Midbrain (tissue), 1 donor: ENCODE data around the gene OCEL1.

ENCODE experiments used
- DNase-seq: peaks from one replicate; lab custom pipeline; 2025; lab: John Stamatoyannopoulos, UW

Gene OCEL1

DNA sequence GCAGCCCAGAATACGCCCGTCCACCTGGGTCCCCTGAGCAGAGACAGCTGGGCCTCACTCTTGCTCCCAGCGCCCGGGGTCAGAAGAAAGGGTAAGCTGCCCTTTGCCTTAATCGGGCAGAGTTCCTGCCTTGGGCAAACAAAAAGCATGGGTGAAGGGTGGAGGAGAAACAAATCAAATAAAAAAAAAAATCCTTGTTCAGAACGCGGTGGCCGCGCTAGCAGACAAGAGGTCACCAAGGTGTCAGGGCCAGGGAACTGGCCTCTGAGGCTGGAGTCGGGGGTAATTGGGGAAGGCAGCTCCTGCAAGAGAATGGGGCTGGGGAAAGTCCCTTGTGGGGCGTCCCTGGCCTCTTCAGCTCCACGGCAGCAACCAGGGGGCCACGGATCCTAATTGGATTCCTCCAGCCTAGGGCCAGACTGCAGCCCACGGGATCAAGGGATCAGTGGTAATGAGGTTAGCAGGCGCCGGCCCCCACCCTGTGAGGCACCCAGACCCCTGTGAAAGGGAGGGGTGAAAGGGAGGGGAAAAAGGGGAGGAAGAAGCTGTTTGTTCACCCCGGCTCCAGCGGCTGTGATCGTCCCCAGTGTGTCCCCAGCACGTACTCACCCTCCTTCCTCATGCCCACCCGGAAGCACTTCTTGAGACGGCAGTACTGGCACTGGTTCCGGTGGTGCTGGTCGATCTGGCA, 14.2 kb downstream of the OCEL1 start:
- no peak for DNase-seq

DNA sequence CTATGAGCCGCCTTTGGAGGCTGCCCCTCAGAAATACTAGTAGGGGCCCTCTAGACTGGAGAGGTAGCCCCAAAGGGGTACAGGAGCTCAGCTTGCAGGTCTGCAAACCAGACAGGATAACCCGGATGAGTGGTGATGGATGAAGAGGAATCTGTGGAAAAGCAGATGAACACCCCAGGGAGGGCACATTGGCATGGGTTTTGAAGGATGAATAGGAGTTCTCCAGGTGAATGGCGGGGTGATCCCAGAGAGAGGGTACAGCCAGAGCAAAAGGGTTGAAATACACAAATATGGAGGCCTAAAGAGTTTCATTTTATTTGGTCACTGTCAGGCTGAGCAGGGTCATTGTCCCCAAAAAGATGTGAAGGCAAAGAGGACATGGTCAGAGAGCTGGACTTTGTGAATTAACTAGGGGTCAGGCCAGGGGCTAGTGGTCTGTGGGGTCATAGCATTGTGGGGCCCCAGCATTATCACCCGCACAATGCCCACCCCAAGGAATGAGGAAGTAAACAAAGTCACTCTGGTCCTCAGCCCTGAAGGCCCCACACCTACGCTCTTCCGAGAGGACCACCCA, 14.9 kb downstream of the OCEL1 start:
- DNase-seq, result no peak

DNA sequence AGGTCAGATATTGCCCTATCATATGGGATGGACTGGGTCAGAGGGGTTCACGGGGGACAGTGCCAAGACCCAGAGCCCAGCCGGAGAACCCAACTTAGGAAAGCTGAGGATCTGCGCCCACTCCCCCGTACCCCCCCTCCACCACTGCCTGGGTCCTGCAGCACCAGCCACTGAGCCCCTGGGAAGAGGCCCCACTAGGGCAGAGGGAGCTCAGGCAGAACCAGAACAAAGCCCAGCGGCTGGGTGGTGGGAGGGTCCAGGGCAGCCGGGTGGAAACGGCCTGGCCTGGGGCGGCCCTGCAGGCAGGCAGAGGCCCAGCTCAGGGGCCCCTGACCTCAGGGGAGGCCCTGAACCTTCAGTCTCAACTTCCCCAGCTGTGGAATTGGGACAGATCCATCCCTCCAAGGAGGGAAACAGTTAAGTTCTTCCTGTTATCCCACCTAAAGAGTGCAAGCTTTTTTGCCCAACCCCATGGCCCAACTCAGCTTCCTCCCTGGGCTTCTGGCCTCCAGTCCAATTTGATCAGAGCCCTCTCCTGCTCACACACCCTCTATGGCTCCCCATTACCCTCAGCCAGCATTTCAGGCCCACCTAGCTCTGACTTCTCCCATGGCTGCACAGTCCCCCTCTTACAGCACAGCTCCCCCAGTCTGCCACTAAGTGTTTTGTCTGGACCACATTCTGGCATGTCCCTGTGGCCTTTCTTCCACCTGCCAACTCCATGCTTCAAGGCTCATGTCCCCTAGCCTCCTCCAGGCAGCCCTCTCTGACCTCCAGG, 16.6 kb downstream of the OCEL1 start:
- DNase-seq, result no peak

DNA sequence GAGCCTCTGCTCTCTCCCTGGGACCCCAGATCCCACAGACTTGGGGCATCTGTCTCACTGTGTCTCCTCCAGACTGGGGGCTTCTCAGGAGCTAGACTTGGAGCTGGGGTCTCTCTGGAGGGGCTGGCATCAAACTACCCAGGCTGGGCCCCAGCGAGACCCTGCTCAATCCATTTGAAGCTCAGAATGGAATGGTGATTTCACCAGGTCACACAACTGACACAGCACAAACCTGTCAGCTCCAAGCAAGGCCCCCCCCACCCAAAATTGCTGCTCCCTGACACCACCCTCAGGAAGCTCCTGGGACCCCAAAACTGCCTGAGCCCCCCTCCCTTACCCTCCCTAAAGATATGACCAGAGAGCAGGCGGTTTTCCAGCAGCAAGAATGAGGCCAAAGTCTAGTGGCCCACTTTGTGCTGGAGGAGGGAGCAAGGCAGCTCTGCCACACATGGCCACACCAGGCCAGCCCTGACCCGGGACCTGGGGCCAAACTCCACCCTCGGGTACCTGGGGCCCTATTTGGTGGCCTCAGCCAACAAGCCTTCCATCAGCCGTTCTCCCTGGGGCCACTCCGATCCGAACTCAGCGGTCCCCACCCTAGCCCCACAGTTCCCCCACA, 17.3 kb downstream of the OCEL1 start:
- DNase-seq, result no peak

DNA sequence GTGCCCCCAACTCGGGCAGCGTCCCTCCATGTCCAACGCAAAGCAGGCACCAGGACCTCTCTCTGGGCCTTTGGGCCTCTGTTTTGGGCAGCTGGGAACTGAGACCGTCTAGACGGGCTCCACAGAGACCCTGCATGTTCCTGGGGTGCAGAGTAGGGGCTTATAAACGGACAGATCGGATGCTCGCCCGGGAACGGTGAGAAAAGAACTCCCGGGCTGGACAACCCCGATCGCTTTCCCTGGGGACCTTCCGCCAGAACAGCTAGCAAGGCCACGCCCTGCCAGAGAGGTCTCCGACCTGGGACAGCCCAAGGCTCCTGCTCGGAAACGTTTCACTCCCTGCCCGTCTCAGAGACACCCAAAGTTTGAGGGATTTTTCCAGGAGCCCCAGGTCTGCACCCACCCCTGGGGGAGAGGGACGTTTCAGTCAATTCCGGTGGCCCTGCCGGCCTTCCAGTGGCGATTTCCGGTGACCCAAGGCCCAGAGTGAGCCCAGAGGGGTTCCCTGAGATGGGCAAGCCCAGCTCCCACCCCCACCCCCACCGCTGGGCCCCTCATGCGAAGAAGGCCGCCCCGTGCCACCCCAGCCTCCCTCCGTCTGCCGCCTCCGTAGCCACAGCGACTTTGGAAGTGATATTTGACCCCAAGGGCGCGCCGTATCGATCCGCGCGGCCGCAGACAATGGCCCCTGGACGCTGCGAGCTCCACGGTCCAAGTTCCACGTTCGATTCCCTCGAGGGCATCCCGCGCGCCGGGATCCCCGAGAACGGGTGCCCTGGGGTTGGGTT, 18.0 kb downstream of the OCEL1 start:
- no peak for DNase-seq

DNA sequence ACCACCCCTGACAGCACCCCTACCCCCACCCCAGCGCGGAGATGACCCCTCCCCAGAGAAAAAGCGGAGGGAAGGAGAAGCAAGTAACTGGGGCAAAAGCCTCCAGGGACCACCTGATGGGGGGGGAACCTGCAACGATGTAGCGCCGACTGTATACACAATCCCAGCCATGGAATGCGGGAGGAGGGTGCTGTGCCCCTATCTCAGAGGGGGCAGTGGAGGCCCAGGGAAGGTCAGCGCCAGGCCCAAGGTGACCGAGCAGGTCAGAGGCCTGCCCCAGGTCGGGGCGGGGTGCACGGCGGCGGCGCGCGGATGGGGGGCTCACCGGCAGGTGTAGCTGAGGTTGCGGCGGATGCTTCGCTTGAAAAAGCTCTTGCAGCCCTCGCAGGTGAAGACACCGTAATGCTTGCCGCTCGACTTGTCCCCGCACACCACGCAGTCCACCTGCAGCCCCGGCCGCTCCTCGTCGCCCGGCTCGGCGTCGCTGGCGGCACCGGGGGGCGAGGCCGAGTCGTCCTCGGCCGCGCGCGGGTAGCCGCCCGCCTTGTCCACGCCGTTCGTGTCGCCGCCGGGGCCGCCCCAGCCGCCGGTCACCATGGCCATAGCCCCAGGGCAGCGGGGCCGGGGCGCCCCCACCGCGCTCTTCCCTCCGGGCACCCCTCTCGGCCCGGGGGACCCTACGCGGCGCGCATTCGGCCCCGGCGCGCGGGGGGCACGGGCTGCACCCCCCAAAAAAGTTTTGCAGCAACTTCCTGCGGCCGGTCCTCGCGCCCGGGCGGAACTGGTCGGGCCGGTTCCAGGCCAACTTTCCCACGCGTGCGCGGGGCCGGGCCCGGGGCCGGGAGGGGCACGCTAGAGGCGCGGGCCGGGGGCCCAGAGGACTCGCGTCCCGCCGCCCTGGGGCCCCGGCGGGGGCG, 18.9 kb downstream of the OCEL1 start:
- DNase-seq, result no peak

DNA sequence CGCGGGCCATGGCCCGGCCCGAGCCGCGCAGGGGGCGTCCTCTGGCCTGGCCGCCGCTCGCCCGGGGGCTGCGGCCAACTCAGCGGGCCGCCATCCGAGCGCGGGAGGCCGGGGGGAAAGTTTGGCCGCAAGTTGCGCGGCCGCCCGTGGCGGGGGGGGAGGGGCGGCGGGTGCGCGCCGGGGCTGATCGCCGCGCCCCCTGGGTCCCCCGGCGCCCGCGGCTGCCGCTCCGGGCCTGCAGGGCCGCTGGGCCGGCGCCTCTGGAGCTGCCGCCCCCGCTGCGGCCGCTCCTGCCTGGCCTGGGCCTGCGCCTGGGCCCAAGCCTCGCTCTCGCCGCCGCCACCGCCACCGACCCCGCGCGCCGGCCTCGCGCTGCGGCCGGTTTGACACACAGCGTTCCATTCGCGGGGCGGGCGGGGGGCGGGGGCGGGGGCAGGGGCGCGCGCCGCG, 19.5 kb downstream of the OCEL1 start, which contains the start of gene NR2F6:
NR2F6 (minus strand) TSS at position 385 of the 450 bp plus-strand sequence. CDS start 699 bp downstream, outside the sequence.
- no peak for DNase-seq

DNA sequence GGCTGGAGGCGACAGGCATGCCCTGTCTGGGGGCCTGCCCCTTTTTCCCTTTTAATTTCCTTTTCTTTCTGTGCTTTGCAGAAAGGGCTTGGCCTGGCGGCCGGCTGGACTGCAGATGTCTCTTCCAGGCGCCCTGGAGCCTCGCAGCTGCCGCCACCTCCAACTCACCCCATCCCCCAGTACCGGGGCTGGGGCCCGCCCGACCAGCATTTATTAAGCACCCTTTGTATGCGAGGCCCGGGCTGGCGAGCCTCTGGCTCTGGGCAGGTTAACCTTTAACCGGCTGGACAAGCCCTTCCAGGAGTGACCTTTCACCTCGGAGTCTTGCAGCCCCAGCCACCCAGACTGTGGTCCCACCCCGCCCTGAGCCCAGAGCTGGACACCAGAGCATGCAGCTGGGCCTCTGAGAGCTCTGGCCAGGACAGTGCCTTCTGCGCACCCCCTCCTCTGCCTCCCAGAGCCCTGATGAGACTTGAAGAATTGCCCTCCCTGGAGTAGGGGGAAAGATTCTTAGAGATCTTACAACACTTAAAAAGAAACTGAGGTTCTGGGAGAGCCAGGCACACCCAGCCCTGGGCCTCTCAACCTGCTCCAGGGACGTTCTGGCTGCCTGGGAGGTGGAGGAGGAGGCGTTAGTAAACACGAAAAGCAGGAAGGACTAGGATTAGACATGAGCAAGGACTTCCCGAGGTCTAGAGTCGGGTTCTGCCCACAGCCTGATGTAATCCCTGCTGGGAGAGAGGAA, 20.8 kb downstream of the OCEL1 start:
- DNase-seq, result peak; percentile 37

DNA sequence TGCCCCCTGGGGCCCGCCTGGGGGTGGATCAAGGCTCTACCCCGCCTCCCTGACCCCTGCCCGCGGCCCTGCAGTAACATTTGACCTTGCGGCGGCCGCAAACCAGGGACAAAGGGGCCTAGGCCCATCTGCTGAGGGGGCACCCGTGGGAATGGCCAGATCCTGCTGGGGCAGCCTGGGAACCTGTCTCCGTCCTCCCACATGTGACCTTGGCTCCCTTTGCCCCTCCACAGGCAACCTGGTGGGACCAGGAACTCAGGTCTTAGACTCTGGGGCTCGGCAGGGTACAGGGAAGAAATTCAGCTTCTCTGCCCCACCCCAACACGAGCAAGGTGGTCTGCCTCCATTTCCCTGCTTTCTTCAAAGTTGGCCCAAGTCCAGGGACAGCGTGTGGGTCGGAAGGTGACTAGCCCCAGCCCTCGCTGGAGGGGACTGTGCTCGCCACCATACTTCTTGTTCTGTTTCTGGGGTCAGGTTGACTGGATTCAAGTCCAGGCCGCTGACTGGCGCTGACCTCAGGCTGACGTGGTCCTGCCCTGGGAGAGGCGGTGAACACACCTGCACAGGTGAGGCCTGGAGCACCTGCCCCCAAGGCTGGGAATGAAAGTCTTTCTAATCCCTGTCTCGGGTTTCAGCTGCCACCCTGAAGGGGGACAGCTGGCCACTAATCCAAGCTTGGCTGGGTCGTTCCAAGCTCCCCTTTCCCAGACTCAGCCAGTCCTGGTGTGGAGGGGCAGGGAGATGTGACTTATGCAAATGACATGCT, 22.2 kb downstream of the OCEL1 start:
- no peak for DNase-seq

DNA sequence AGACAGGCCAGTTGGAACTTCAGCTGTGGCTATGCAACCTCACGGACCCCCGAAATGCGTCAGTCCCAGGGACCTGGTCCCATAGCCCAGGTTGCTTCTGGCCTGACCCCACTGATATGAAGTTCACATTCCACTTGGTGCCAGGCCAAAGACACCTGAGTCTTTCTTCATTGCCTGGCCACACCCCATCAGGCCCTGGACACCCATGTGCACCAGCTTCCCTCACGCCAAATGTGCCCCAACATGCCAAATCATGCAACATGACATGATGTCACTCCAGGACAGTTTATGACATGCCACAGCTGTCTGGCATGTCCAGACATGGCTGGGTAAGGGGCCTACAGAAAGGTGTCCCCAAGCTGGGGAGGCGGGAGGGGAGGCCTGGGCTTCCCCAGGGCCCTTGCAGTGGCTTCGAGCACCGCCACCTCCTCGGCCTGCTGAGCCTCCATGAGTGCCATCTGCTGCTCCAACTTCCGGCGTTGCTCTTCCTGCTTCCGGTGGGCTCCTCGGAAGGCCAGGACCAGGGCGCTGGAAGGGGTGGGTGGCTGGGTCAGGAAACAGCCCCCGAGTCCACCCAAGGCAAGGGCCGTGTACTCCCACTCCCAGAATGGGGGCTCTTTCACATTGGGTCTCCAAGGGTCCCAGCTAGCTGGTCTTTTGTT, 24.0 kb downstream of the OCEL1 start:
- DNase-seq, result no peak

DNA sequence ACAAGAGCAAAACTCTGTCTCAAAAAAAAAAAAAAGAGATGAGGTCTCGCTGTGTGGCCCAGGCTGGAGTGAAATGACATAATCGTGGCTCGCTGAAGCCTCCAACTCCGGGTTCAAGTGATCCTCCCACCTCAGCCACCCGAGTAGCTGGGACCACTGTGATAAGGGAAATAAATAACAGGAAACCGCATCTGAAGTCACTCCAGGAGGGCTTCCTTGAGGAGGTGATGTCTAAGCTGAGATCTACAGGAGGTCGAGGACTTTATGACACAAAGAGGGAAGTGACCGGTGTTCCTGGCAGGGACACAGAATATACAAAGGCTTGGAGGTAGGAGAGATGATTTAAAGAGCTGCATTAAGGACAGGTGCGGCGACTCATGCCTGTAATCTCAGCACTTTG, 28.6 kb downstream of the OCEL1 start:
- no peak for DNase-seq

DNA sequence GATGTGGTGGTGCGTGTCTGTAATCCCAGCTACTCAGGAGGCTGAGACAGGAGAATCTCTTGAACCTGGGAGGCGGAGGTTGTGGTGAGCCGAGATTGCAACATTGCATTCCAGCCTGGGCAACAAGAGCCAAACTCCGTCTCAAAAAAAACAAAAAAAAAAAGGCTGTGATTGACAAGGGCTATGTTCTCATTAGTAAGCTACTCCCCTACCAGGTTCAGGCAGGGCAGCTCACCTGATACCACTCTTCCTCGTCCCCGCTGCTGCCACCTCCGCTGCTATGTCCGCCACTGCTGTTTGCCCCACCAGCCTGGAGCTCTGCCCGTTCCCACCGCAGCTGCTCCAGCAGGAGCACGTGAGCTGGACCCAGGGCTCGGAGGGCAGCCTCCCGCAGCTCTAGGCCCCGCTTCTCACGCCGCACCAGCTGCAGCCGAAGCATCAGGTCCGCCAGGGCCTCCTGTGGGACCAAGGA, 29.2 kb downstream of the OCEL1 start:
- DNase-seq, result no peak

DNA sequence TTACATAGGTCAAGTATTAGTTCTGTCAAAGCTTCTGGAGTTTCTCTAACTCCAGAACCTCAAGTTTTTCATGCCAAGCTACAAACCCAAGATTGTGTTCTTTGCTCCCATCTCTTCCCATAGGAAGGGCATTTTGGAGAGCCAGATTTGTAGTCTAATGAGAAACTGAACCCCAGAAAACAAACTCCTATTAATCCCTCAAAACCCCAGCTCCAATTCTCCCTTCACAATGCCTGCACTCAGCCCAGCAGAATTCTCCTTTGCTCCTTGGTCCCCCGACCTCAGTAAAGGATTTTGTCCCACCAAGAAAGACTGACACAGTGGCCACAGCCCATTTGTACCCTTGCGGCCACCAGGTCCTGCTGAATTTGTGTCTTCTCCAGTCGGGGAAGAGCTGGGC, 30.1 kb downstream of the OCEL1 start:
- no peak for DNase-seq

DNA sequence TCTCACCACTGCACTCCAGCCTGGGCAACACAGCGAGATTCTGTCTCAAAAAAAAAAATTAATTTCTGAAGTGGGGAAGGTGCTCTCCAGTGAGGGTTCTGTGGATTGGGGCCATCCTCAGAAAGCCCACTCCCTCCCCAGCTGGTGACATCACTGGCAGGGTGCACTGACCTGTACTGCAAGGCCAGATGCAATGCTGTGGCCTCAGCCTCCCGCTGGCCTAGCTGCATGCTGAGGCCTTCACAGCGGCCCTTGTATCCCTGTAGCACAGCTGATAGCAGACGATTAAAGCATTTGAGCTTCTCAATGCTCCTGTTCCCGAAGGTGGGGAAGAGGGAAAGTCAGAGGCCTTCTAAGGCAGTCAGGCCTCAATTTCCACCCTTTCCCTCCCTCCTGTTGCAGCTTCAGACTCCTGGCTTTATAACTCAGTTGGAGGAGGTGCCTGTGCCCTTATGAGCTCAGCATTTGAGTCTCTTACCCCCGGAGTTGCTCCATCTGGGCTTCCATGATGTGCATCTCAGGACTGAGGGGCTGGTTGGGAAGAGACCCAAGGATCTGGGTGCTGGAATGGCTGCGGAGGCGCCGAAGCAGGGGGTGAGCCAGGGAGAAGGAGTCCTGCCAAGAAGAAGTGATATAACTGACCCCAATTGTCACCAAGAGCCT, 33.2 kb downstream of the OCEL1 start:
- DNase-seq, result no peak

DNA sequence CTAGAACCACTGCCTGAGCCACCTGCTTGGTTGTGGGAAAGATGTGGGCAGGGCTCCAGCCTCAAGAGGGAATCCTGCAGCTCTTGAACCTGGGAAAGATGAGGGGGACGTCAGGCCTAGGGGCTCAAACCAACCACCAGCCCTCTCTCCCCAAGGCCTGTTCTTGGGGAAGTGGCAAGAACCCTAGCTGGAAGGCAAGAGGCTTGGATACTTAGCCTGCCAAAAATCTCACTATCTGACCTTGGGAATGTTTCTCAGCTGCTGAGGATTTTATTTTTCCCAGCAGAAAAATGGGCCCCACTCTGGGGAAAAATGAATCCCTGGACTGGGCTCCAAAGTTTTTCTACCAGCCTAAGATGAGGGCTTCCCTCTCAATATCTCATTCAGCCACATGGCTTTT, 33.9 kb downstream of the OCEL1 start:
- no peak for DNase-seq

DNA sequence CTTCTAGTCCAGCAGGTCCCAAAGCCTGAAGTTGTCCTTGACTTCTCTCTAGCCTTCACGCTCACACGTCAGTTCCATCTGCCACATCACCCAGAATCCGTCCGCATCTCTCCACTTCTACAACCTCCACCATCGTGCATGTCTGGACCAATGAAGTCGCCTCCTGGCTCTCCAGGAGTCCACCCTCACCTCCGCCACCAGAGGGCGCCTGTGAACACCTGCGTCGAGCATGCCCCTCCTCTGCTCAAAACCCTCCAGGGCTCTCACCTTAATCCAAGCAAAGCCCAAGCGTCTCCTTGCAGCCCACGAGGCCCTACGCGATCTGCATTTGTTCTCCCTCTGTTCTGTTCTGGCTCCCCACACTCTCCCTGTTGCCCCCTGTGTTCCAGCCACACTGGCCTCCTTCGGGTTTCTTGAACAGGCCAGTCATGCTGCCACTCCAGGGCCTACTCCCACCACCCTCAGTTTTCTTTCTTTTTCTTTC, 34.9 kb downstream of the OCEL1 start:
- peak; percentile 50 for DNase-seq

DNA sequence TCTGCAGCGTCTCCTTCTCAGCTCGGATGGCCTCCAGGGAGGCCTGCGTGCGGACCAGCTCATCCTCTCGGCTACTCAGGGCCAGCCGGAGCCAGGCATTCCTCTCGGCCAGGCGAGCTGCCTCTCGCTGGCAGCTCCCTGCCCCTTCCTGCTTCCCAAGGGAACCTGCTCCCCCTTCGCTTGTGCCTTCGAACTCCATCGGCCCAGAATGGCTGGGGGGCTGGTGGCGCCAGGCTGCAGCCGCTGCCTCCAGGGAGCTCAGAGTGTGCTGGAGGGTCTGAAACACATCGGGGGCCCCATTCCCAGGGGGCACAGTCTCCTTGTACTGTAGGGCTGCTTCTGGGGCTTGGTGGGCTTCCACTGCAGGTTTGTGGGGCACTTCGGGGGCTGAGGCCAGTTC, 36.5 kb downstream of the OCEL1 start:
- no peak for DNase-seq
